ENCODE measurements around the gene IQSEC1. TPM values are rescaled to one million over a fixed set of nuclear protein-coding genes. Genes with fewer than 3 reads are reported as not detected.
A peak's percentile ranks its signal among the peaks of the same experiment; 100 is the strongest.

Gene IQSEC1
- polyA plus RNA-seq, 12 donors = 36.6 to 57.3 (median 42.5) TPM; not detected in 1

GRCh38 chr3:13108861-13109260 lies 35.6 kb upstream of the IQSEC1 start:
- DNase-seq = no peak

DNA sequence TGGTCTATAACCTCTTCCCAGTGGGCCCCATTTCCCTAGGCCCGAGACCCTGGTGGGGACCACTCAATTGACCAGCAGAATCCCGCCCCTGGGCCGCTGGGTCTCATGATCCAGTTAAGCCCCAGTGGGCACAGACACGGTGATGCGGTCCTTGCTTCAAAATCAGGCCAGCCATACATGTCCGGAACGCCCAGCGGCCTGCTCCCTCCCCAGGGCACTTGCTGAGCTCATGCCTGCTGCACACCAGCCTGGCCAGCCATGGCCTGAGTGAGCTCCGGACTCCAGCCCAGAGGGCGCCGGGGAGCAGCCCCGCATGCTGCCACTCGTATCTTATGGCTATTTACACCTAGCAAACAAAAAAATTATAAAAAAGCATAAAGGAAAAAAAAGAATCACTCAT lies 34.4 kb upstream of the IQSEC1 start:
- DNase-seq = no peak

DNA sequence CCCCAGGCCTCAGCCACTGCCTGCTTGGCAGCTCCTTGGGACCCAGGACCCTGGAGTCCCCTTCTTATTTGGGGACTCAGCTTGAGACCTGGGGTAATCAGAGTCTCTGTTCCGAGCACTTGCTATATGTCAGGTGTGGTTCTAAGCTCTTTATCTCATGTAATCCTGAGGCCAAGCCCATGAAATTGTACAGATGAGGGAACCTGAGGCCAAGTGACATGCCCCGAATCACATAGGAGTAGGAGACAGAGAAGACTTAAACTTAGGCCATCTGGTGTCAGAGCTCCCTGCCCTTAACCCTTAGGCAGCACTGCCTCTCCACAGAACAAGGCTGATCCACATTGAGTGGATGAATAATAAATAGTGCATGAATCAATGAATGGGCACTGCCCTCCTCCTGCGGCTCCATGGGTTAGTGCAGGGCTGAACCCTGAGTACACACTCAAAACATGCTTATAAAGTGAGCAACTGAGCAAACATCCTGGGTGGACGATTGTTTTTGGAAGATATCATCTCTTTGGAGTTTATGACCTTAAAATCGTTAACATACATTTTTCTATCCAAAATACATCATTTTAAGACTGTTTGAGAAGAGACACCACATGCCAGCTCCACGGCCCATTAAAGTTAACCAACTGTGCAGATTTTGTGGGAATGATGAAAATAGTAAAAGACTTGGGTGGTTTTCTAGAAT lies 33.2 kb upstream of the IQSEC1 start:
- DNase-seq = no peak

DNA sequence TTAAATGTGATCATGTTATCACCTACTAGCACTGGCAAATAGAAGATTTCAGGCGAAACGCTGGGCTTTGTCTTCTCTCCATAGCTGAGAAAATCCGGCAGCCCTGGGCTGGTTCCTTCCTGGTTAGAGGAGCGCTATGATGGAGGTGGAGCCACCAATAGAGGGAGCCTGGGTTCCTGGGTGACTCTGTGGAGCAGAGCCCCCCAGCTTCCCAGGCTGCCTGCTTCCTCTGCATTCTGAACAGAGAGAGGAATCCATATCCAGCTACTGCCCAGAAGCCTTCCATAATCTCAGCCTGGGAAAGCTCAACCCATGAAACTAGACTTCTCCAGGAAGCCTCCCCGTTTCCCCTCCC lies 32.6 kb upstream of the IQSEC1 start:
- no peak for DNase-seq

GRCh38 chr3:13105181-13105895 lies 32.1 kb upstream of the IQSEC1 start:
- DNase-seq = no peak

DNA sequence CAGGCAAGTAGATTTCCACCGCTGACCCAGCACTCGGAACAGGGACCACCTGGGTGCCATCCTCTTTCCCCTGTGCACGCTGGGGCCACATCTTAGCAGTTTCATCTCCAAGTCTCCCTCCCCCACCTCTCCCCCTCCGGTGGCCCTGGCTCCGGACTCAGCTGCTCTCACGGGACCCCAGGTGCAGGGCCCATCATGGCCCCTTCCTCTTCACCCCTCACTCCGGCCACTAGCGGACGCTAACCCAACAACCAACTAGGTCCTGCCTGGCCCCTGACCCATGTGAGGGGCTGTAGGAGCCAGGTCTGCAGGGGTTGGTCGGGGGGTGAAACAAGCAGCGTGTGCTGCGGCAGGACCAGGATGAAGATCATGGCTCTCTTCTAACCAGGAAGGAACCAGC lies 31.3 kb upstream of the IQSEC1 start:
- DNase-seq = no peak

DNA sequence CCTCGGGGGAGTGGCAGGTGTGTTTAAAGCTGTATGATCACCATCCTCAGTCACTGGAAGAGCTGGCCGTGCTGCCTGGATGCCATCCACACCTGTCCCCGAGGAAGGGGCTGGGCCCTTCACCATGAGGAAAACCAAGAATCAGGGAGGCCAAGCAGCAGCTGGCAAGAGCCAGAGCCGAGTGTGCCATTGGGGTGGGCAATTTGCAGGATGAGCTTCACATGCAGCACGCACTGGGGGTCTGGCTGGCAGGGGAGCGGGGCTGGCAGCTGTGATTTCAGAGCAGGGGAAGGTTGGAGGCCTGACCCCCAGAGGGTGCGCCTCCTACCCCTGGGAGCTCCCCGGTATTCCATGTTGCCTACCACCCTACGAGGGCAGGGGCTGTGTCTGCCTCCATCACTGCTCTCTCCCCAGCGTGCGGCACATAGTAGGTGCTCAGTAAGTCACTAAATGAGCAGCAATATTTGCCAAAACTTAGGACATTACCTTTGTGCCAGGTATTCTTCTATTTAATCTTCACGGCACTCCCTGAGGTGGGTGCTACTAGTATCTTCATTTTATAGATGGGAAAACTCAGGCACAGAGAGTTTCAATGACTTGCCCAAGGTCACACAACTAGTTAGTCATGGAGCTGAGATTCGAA lies 30.3 kb upstream of the IQSEC1 start:
- no peak for DNase-seq

- DNase-seq = no peak
Measured at GRCh38 chr3:13102386-13103345, 29.4 kb upstream of the IQSEC1 start.

DNA sequence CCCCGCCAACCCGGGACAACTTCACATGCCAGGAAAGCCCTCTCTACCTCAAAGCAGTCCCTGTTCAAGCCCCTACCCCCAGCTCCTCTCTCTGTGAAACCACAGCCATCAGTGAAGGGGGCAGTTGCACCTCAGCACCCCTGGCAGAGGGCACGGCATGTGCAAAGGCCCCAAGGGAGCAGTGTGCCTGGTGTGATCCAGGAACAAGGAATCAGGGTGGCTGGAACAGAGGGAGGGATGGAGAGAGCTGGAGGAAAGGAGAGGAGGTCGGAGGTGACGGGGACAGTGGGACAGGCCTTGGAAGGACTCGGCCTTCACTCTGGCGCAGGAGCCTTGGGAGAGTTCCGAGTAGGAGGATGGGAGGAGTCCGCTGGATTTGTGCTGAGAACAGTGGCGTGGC lies 26.5 kb upstream of the IQSEC1 start:
- DNase-seq = no peak

- no peak for DNase-seq
Measured at GRCh38 chr3:13098192-13098988, 25.2 kb upstream of the IQSEC1 start.

DNA sequence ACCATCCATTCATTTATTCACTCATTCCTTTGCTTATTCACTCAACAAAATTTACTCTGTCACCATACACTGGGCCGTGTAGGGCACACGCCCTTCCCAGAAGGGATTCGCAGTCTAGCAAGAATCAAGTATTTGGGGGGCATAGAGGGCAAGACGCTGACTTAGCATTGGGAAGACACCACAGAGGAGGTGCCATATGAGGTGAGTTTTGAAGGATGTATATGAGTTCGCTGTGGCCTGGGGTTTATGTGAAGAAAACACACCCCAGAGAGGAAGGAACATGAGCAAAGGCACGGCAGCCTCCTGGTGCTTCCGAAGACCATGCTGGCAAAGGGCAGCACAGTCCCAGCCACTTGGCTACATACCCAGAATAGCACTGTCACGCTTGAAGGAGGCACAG lies 23.1 kb upstream of the IQSEC1 start:
- DNase-seq = no peak

DNA sequence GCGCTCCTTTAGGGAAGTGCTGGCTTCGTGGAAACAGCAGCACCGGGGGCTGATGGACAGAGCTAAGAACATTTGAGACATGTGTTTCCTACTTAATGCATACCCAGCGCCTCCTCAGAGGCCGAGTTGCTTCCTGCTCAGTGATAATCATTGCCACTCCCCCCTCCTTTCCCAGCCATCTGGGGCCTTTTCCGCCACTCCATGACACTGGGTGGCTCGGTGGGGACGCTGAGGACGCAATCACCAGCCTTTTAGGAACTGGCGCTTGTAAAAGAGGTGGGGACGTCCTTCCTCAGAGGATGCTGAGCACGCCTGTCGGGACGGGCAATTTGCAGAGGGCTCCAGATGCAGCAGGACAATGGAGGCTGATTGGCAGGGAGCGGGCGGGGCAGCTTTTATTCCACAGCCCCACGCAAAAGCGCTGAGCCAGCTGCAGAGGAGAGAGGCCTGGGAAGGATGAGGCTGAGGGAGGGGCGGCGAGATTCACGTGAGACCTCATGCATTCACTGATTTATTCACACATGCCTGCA lies 22.2 kb upstream of the IQSEC1 start:
- DNase-seq = no peak

DNA sequence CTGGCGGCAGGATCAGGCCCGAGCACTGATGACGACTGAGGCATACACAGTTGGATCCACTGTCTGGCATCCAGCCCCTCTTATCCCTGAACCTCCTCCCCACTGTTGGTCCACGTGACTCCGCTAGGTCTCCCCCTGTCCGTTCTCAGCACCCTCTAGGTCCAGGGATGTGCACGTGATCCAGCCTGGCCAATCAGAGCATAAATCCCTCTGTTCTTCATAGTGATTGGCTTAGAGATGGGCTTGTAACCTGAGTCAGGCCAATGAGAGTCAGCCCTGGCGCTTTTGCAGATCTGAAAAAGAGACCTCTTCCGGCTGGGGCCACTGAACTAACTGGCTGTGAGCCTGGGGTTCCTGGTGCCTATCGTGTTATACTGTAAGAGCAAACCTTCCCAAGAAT lies 20.5 kb upstream of the IQSEC1 start:
- no peak for DNase-seq

DNA sequence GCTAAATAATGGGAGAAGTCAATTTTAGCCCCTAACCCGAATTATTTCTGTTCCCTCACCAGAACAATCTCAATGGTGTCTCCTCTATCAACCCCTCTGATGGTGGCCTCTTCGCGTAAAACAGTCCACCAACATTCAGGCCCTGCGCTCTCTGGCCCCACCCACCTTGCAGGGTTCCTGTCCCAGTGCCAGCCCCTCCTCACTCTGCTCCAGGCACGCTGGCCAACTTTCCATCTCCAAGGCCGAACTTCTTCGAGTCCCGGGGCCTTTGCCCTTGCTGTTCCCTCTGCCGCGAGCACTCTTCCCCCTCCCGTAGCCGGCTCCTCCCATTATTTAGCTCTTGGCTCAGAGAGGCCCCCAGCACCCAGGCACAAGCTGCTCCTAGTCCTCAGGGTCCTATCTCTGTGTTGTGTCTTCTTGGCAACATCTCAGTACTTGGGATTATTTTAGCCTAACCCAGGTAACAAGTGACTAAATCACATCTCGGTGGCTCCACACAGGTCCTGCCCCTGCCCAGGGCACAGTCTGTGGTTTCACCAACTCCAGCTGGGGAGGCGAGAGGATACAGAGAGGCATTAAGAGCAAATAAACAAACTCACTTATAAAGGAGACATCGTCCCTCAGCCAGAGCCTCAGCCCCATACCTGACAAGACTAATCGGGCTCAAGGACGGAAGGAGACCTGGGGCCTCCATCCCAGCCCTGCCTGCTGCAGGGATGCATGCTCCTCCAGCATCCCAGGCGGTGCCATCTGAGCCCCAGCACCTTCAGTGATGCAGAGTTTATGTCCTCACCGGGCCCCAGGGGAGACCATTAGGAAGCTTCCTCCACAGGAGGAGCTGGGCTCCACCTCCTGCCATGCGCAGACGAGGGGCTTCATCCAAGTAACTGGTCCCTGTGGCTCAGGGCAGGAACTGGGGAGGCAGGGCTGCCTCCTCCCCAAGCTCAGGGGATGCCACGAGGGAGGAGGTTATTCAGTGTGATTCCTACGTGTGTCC lies 19.7 kb upstream of the IQSEC1 start:
- DNase-seq = no peak

GRCh38 chr3:13091898-13092611 lies 18.8 kb upstream of the IQSEC1 start:
- DNase-seq = peak; percentile 82

- DNase-seq = no peak
Measured at GRCh38 chr3:13088028-13089006, 15.1 kb upstream of the IQSEC1 start.

- DNase-seq = no peak
Measured at GRCh38 chr3:13087320-13087990, 14.2 kb upstream of the IQSEC1 start.

Data from muscle of arm (tissue), 12 donors.